Neural progenitor cell (in vitro differentiated cells): Measurements from ENCODE around the gene SNTG2.

Source experiments
- EZH2 ChIP-seq: fragments of 200-600 bp; sonication (generic); IDR thresholded peaks from 2 replicates; pipeline ENCODE4 v1.6.1; 2017; ENCODE audit warnings: antibody characterized with exemption, mild to moderate bottlenecking, moderate library complexity
- EZH2phosphoT487 ChIP-seq: fragments of 200-600 bp; sonication (generic); IDR thresholded peaks from 2 replicates; pipeline ENCODE4 v1.6.1; 2017; ENCODE audit warnings: antibody characterized with exemption
- TF ChIP-seq, protein P1 (sequence below): fragments of 200-600 bp; sonication (generic); IDR thresholded peaks from 2 replicates; pipeline ENCODE4 v1.5.1; 2017; ENCODE audit warnings: antibody characterized with exemption, mild to moderate bottlenecking

DNA sequence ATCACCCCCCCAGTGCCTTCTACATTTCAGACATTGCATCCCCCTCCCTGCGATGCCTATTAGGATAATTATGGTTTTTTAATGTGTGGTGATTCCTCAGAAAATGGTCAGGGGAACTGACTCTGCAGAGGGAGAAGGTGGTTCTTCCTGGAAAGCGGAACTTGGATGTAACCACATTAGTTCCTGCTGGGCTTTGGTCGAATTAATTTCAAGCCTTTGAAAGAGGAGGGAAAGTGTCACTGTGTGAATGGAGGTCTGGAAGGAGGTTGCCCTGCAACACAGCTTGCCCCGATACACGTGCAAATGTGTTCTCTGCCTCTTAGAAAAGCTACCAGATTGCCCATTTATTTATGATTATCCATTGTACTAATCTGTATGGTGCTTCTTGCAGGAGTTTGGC, 399.5 kb downstream of the SNTG2 start:
- TF ChIP-seq, protein P1, sequence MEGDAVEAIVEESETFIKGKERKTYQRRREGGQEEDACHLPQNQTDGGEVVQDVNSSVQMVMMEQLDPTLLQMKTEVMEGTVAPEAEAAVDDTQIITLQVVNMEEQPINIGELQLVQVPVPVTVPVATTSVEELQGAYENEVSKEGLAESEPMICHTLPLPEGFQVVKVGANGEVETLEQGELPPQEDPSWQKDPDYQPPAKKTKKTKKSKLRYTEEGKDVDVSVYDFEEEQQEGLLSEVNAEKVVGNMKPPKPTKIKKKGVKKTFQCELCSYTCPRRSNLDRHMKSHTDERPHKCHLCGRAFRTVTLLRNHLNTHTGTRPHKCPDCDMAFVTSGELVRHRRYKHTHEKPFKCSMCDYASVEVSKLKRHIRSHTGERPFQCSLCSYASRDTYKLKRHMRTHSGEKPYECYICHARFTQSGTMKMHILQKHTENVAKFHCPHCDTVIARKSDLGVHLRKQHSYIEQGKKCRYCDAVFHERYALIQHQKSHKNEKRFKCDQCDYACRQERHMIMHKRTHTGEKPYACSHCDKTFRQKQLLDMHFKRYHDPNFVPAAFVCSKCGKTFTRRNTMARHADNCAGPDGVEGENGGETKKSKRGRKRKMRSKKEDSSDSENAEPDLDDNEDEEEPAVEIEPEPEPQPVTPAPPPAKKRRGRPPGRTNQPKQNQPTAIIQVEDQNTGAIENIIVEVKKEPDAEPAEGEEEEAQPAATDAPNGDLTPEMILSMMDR, result no peak
- TF ChIP-seq EZH2phosphoT487 (no peak), EZH2 (no peak)
